Brain microvascular endothelial cell (primary cell): ENCODE measurements around the gene NFATC3.

Experiments
- DNase-seq: peaks from one replicate; pipeline ENCODE4 v3.0.0-alpha.2; 2020
- H3K27ac ChIP-seq: fragments of 250-450 bp; sonication (Bioruptor Pico); 2 replicates; pipeline ENCODE4 v1.5.1; 2020; ENCODE audit warnings: mild to moderate bottlenecking, moderate library complexity
- H3K27me3 ChIP-seq: fragments of 250-450 bp; sonication (Bioruptor Pico); replicated peaks from 2 replicates; pipeline ENCODE4 v1.5.1; 2020; ENCODE audit warnings: mild to moderate bottlenecking
- H3K36me3 ChIP-seq: fragments of 250-450 bp; sonication (Bioruptor Pico); replicated peaks from 2 replicates; pipeline ENCODE4 v1.5.1; 2020; ENCODE audit warnings: mild to moderate bottlenecking
- H3K4me3 ChIP-seq: 2 replicates; pipeline ENCODE4 v1.5.1; 2011; ENCODE audit warnings: low read depth, mild to moderate bottlenecking, control low read depth, low read length, moderate library complexity
- in situ Hi-C: cut with HindIII; loops from 2 replicates; pipeline ENCODE4 v1.10.0; 2017; ENCODE audit warnings: low sequenced_read_pairs, low pct_ligation_motif_present
- TF ChIP-seq, protein P1 (sequence below): IDR thresholded peaks from 2 replicates; pipeline ENCODE4 v1.5.1; 2011; ENCODE audit warnings: low read depth, mild to moderate bottlenecking, moderate library complexity, low read length, control low read depth, inconsistent platforms; ENCODE audit errors: missing control alignments

NFATC3 gene

GRCh38 chr16:68251832-68252231 lies 166.7 kb downstream of the NFATC3 start:
- in situ Hi-C loops = no loop called here
- Histone ChIP-seq H3K27me3 (no peaks in the 10 kb centered on the region), H3K4me3 (no peak overlapping the region), H3K36me3 (peaks cover 21% of the 10 kb centered on the region), H3K27ac (no peak overlapping the region)
- DNase-seq = no peak
- TF ChIP-seq, protein P1, sequence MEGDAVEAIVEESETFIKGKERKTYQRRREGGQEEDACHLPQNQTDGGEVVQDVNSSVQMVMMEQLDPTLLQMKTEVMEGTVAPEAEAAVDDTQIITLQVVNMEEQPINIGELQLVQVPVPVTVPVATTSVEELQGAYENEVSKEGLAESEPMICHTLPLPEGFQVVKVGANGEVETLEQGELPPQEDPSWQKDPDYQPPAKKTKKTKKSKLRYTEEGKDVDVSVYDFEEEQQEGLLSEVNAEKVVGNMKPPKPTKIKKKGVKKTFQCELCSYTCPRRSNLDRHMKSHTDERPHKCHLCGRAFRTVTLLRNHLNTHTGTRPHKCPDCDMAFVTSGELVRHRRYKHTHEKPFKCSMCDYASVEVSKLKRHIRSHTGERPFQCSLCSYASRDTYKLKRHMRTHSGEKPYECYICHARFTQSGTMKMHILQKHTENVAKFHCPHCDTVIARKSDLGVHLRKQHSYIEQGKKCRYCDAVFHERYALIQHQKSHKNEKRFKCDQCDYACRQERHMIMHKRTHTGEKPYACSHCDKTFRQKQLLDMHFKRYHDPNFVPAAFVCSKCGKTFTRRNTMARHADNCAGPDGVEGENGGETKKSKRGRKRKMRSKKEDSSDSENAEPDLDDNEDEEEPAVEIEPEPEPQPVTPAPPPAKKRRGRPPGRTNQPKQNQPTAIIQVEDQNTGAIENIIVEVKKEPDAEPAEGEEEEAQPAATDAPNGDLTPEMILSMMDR = no peak

DNA sequence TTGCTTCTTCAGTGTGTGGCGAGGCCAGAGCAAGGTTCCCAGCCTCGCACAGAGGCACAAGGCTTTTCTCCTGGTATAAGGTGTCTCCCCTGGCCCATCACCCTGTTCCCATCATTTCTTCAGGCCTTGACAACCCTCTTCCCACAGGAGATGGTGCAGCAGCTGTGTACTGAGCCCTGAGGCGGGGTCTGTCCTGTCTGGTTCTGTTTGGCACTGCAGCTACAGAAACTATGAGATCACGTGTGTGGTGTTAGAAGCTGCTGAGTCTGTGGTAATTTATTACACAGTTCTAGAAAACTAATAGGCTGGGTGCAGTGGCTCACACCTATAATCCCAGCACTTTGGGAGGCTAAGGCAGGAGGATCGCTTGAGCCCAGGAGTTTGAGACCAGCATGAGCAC lies 167.2 kb downstream of the NFATC3 start:
- in situ Hi-C loops = no loop called here
- Histone ChIP-seq H3K27me3 (no peaks in the 10 kb centered on the region), H3K36me3 (peaks cover 21% of the 10 kb centered on the region), H3K27ac (no peak overlapping the region), H3K4me3 (no peak overlapping the region)
- TF ChIP-seq, protein P1 = no peak
- DNase-seq = no peak

GRCh38 chr16:68253721-68254120 lies 168.6 kb downstream of the NFATC3 start:
- Histone ChIP-seq H3K27ac (no peak overlapping the region), H3K4me3 (no peak overlapping the region), H3K36me3 (peaks cover 21% of the 10 kb centered on the region), H3K27me3 (no peaks in the 10 kb centered on the region)
- no peak for DNase-seq
- in situ Hi-C loops = no loop called here
- TF ChIP-seq, protein P1 = no peak

GRCh38 chr16:68255712-68256111 lies 170.5 kb downstream of the NFATC3 start:
- DNase-seq = no peak
- Histone ChIP-seq H3K27ac (no peak overlapping the region), H3K4me3 (no peak overlapping the region), H3K36me3 (peaks cover 18% of the 10 kb centered on the region), H3K27me3 (no peaks in the 10 kb centered on the region)
- TF ChIP-seq, protein P1 = no peak
- in situ Hi-C loops = no loop called here

- no peak for DNase-seq
- no peaks in the 10 kb centered on the region for H3K27me3 ChIP-seq
- in situ Hi-C loops = no loop called here
- H3K36me3 ChIP-seq = peaks cover 15% of the 10 kb centered on the region
- TF ChIP-seq, protein P1 = no peak
- no peak overlapping the region for H3K27ac ChIP-seq
- no peak overlapping the region for H3K4me3 ChIP-seq
Observed at GRCh38 chr16:68257251-68257905, 172.2 kb downstream of the NFATC3 start.
